ENCODE measurements around the gene GLTPD2.

The GLTPD2 gene

GRCh38 chr17:4771519-4772234 lies 17.1 kb upstream of the GLTPD2 start, which contains the start of gene TM4SF5:
TM4SF5 (plus strand) TSS chr17:4771886; CDS start chr17:4771923, 37 bp downstream.
- DNase-seq (ENCODE audit: low read depth in 2 of 3, low spot score in 1 of 3), result no peak

DNA sequence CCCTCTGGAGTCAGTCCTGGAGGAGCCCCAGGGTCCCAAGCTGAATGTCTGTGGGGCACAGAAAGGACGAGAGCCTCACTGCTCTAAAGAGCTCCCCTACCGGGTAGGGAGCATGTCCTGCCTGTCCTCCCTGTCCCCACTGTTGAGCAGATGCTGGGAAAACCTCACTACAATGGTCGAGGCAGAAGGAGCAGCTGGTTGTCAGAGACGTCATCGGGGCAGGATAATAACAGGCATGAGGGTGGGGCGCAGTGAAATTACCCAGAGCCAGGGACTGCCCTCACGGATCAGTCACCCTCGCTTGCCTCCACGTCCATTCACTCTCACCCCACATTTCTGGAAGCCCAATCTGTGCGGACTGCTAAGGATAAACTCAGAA lies 16.5 kb upstream of the GLTPD2 start:
- no peak for DNase-seq (ENCODE audit: low read depth in 2 of 3, low spot score in 1 of 3)

DNA sequence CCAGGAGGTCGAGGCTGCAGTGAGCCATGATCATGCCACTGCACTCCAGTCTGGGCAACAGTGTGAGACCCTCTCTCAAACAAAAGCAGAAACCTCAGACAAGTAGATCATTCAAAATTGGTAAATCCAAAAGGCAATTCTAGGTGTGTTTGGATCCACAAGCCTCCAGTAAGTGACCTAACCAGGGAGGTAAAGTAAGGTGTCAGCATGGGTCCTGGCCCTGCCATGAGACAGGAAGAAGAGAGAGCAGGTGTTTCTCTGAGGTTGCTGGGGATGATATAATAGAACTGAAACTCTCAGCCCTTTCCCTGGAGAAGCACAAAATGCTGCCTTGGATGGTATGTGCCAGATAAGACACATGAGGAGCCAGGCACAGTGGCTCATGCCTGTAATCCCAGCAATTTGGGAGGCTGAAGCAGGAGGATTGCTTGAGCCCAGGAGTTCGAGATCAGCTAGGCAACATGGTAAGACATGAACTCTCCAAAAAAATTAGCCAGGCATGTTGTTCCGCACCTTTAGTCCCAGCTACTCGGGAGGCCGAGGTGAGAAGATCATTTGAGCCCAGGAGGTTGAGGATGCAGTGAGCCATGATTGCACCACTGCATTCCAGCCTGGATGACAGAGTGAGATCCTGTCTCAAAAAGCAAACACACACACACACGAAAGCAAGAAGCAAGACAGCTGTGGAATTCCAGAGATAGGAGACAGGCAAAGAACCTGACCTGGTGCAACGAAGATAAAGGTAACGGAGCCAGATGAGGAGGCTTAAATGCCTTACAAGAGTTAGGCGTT lies 10.6 kb upstream of the GLTPD2 start:
- DNase-seq (ENCODE audit: low read depth in 2 of 3, low spot score in 1 of 3), result no peak

DNA sequence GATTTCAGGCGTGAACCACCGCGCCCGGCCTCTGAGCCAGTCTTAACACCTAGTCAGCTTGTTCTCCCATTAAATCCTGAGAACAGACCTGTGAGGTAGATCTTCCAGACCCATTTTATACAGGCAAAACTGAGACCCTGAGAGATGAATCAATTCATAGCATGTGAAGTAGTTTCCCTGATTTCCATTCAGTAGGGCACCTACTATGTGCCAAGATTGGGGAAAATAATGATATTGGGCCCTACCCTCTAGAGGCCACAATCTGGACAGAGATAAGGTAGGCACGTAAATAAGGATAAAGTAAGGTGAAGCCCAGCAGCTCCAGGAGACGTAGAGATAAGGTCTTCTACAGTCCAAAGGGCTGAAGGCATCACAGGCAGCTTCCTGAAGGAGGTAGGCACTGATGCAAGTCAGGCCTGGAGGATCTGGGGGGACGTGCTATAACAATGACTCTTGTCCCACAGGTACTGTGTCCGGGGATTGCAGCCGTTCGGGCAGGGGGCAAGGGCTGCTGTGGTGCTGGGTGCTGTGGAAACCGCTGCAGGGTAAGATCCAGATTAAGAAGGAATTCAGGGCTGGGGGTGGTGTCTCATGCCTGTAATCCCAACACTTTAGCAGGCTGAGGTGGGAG lies 8.3 kb upstream of the GLTPD2 start:
- DNase-seq (ENCODE audit: low read depth in 2 of 3, low spot score in 1 of 3), result no peak

DNA sequence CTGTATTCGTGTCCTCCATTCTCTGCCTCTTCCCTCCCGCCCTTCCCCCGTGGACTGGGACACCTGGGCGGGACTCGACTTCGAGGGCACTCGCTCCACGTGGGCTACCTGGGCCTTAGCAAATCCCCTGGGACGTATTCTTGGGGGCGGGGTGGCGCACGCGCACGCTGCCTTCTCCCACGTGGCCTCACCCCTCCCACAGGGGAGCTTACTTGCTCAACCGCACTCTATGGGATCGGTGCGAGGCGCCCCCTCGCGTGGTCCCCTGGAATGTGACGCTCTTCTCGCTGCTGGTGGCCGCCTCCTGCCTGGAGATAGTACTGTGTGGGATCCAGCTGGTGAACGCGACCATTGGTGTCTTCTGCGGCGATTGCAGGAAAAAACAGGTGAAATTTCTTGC lies 6.1 kb upstream of the GLTPD2 start:
- no peak for DNase-seq (ENCODE audit: low read depth in 2 of 3, low spot score in 1 of 3)

DNA sequence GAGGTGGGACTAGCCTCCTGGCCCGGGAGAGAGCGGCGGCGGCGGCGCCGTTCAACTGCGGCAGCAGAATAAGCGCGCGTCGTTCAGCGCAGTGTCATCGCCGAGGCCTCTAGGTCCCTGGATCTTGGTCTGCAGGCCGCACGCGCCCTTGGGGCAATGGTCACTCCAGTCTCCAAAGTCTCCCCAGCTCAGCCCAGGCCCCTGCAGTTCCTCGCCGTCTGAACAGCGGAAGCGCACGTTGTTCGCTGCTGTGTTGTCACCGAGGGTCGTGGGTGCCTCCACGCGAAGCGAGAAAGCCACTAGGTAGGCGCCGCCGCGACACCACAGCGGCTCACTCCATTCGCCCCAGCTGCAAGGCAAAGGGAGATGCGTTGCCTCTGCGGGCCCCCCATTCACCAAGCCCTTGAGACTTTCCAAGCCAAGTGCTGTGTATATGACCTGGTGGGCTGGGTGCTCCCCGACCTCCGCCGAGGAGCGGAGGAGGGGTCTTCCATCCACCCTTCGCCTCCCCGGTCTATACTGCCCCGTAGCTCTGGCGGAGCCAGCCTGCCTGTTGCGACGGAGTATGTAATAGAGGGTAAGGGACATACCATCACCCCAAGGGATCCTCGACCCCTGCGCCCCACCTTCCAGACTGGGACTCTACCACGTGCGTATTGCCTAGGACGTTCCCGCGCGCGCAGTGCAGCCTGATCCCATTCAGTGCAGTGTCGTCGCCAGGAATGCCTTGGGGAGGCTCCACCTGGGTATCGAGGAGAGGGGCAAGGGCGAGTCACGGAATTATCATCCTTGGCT lies 3.3 kb upstream of the GLTPD2 start:
- no peak for DNase-seq (ENCODE audit: low read depth in 2 of 3, low spot score in 1 of 3)

DNA sequence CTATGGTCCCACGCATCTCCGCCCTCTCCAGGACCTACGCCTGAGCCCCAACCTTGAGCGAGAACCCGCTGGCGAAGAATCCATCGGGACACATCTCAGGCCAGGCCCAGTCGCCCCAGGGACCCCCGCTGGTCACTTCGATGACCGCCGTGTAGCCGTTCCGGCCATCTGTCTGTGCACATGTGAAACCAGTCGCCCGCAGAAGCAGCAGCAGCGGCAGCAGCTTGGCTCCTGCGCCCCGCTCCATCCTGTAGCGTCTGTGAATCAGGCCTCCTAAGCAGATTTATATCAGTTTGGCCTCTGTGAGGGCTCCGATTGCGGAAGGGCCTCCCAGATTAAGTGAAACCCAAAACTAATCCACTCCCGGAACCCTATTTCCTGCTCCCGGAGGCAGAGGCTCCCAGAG lies 2.7 kb upstream of the GLTPD2 start, which contains the start of gene VMO1:
Gene VMO1 (minus strand): TSS at position 259 of the 406 bp plus-strand sequence. CDS start 12 bp downstream, at position 247.
- no peak for DNase-seq (ENCODE audit: low read depth in 2 of 3, low spot score in 1 of 3)

- no peak for DNase-seq (ENCODE audit: low read depth in 2 of 3, low spot score in 1 of 3)
Measured at GRCh38 chr17:4786516-4786915, 2.2 kb upstream of the GLTPD2 start.

- DNase-seq (ENCODE audit: low read depth in 2 of 3, low spot score in 1 of 3), result no peak
Measured at GRCh38 chr17:4788159-4788806, 481 bp upstream of the GLTPD2 start.

- DNase-seq (ENCODE audit: low read depth in 2 of 3, low spot score in 1 of 3), result no peak
Measured at GRCh38 chr17:4789701-4789950, 862 bp downstream of the GLTPD2 start.

DNA sequence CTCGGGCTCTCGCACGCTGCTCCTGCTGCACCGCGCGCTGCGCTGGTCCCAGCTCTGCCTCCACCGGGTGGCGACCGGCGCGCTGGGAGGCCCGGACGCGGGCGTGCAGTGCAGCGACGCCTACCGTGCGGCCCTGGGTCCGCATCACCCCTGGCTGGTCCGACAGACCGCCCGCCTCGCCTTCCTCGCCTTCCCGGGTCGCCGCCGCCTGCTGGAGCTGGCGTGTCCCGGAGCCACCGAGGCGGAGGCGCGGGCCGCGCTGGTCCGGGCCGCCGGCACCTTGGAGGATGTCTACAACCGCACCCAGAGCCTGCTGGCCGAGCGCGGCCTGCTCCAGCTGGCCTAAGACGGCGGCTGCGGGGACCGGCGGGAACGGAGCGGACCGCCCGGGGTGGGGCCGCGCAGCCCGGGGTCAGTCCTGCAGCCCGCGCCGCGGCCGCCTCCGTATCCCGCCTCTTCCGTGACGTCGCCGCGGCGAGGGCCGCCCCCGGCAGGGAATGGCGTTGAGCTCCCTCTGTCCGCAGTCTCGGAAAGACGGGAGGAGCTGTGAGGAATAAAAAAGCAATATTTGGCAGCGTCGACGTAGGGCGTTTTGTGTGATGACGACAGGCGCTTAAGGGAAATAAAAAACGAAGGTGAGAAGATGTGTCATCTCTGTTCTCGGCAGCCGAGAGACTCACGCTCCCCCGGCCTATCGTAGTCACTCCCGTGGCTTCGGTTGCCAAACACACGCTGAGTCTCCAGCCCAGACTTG lies 1.4 kb downstream of the GLTPD2 start:
- peak; percentile 59 to 80 (median 73) for DNase-seq (ENCODE audit: low read depth in 2 of 3, low spot score in 1 of 3)

- no peak for DNase-seq (ENCODE audit: low read depth in 2 of 3, low spot score in 1 of 3)
Measured at GRCh38 chr17:4790705-4791088, 1.9 kb downstream of the GLTPD2 start.

- DNase-seq (ENCODE audit: low read depth in 2 of 3, low spot score in 1 of 3), result no peak
Measured at GRCh38 chr17:4795168-4795567, 6.4 kb downstream of the GLTPD2 start.

DNA sequence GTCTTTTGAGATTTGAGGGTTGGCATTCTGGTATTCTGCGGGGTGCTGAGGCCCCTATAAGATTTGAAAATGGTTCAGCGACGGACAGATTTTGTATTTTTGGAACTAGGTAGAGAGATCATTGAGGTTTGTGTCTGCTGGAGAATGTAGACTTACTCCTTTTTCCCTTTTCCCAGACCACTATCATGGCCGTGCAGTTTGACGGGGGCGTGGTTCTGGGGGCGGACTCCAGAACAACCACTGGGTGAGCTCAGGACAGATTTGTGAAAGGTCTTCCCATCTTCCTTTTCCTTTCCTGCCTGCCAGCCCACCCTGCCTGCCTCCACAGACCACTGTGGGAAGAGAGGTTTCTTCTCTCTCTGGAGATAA lies 7.8 kb downstream of the GLTPD2 start:
- peak in 1 of 3 donors; percentile 44 for DNase-seq (ENCODE audit: low read depth in 2 of 3, low spot score in 1 of 3)

GRCh38 chr17:4800462-4801196 lies 11.9 kb downstream of the GLTPD2 start:
- DNase-seq (ENCODE audit: low read depth in 2 of 3, low spot score in 1 of 3), result no peak

- no peak for DNase-seq (ENCODE audit: low read depth in 2 of 3, low spot score in 1 of 3)
Measured at GRCh38 chr17:4802228-4802627, 13.5 kb downstream of the GLTPD2 start, which contains the start of gene C17orf114. C17orf114 (minus strand) TSS chr17:4802328.

DNA sequence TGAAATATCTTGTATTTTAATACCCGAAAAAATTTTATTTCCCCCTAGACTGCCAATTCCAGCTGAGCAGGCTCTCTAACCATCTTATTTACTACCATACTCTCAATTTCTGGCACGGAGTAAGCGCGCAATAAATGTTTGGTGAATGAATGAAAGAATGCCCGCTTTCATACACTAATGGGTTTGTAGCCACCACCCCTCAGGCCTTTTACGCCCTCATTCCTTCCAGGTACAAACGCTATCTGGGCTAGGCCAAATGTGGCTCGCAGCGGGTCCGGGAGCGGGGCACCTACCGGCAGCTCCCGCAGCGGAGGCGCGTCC lies 17.7 kb downstream of the GLTPD2 start:
- DNase-seq (ENCODE audit: low read depth in 2 of 3, low spot score in 1 of 3), result no peak

GRCh38 chr17:4806777-4807604 lies 18.2 kb downstream of the GLTPD2 start, which contains the start of gene PLD2:
PLD2 (plus strand) TSS chr17:4807152; CDS start chr17:4807773, 621 bp downstream.
- DNase-seq (ENCODE audit: low read depth in 2 of 3, low spot score in 1 of 3), result peak; percentile 70 to 89 (median 74)
